ENCODE results near the gene KIR2DL4.
"Not testable (repeated sequence)": the region's sequence is repeated elsewhere in the genome, so short reads cannot be mapped to it uniquely, and the experiment has no call there.

KIR2DL4 gene

DNA sequence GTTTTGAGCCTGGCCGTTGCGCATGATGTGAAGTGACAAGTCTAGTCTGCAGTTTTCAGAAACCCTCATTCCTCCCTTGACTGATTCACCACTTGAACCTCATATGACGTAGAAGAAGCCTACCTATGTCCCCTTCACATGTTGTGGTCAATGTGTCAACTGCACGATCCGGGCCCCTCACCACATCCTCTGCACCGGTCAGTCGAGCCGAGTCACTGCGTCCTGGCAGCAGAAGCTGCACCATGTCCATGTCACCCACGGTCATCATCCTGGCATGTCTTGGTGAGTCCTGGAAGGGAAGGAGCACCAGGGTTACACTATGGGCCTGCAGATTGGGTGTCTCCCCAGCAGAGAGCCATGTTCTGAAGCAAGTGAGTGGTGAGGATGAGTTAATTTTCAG is at the start of gene KIR2DL4:
Gene KIR2DL4 (plus strand): TSS at position 201 of the 400 bp plus-strand sequence. CDS start 42 bp downstream, at position 243.
- Histone ChIP-seq H3K36me3 (ENCODE audit: control insufficient read depth, insufficient read depth, low read length) (no peaks in the 10 kb centered on the region), H3K27me3 (ENCODE audit: control insufficient read depth, insufficient read depth, low read length) (peaks cover 15% of the 10 kb centered on the region; the same call in 1 of the 2 replicates), H3K9me3 (ENCODE audit: control insufficient read depth, insufficient read depth, low read depth, low read length) (peaks cover 59% of the 10 kb centered on the region; the same call in 1 of the 2 replicates), H3K9ac (ENCODE audit: low read length) (no peak within 1 kb of the TSS), H3K4me3 (ENCODE audit: low read depth, low read length) (no peak within 1 kb of the TSS), H3K27ac (ENCODE audit: low read depth, low read length) (no peak within 1 kb of the TSS), H3K4me1 (ENCODE audit: control insufficient read depth, insufficient read depth, low read length) (no peaks in the 10 kb centered on the region)

DNA sequence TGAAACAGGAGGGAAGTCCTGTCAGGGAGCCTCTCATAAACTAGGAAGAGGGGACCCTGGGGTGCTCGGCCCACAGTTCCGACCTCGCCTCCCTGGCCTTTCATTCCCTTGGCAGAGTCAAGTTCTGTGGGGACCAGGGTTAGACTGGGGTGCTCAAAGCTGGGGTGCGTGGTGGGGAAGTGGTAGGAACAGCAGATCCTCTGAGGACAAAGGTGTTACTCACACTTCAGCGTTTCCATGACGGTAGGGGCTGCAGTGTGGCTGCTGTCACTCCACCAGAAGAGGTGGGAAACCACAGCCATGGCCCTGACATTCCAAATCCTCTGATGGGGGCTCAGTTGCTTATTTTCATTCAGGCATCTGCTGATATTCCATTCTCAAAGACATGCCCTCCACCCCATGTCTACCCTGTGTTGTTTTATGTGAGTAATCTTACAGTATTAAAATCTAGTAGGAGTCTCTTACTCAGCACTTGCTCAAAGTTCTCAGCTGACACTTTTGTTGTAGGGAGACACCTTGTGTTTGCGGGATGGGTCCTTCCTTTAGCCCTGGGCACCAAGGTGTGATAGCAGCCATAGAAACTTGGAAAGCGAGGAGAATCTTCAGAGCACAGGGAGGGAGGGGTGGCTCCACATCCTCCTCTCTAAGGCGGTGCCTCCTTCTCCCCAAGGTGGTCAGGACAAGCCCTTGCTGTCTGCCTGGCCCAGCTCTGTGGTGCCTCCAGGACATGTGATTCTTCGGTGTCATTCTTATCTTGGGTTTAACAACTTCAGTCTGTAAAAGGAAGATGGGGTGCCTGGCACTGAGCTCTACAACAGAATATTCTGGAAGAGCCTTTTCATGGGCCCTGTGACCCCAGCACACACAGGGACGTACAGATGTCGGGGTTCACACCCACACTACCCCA is 47.0 kb upstream of the KIR2DL4 start:
- peaks cover 36% of the 10 kb centered on the region; the same call in 1 of the 2 replicates for H3K9me3 ChIP-seq (ENCODE audit: control insufficient read depth, insufficient read depth, low read depth, low read length)
- not testable (repeated sequence) for H3K4me1 ChIP-seq (ENCODE audit: control insufficient read depth, insufficient read depth, low read length); H3K9ac ChIP-seq (ENCODE audit: low read length); H3K36me3 ChIP-seq (ENCODE audit: control insufficient read depth, insufficient read depth, low read length); H3K4me3 ChIP-seq (ENCODE audit: low read depth, low read length); H3K27ac ChIP-seq (ENCODE audit: low read depth, low read length); H3K27me3 ChIP-seq (ENCODE audit: control insufficient read depth, insufficient read depth, low read length)

DNA sequence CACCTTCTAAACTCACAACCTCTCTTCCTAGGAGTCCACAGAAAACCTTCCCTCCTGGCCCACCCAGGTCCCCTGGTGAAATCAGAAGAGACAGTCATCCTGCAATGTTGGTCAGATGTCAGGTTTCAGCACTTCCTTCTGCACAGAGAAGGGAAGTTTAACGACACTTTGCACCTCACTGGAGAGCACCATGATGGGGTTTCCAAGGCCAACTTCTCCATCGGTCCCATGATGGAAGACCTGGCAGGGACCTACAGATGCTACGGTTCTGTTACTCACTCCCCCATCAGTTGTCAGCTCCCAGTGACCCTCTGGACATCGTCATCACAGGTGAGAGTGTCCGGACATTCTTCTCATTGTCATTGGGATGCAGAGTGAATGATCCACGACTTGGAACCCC is 44.8 kb upstream of the KIR2DL4 start:
- not testable (repeated sequence) for H3K4me1 ChIP-seq (ENCODE audit: control insufficient read depth, insufficient read depth, low read length); H3K4me3 ChIP-seq (ENCODE audit: low read depth, low read length); H3K27ac ChIP-seq (ENCODE audit: low read depth, low read length); H3K27me3 ChIP-seq (ENCODE audit: control insufficient read depth, insufficient read depth, low read length); H3K36me3 ChIP-seq (ENCODE audit: control insufficient read depth, insufficient read depth, low read length); H3K9ac ChIP-seq (ENCODE audit: low read length)
- H3K9me3 ChIP-seq (ENCODE audit: control insufficient read depth, insufficient read depth, low read depth, low read length) = peaks cover 35% of the 10 kb centered on the region; the same call in 1 of the 2 replicates

DNA sequence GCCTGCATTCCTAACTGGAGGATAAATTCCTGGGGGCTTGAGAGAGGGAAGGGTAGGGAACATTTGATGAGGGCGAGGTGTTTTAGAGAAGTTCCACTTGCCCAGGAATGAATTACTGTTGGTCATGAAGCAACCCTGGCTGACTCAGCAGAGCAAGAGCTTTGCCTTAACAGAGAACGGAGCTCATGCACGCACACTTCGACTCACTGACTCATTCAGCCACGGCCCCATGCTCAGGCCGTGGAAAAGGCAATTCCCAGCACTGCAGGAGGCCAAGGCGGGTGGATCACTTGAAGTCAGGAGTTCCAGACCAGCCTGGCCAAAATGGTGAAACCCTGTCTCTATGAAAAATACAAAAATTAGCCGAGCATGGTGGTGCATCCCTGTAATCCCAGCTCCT is 39.2 kb upstream of the KIR2DL4 start:
- H3K27me3 ChIP-seq (ENCODE audit: control insufficient read depth, insufficient read depth, low read length); H3K4me1 ChIP-seq (ENCODE audit: control insufficient read depth, insufficient read depth, low read length); H3K27ac ChIP-seq (ENCODE audit: low read depth, low read length); H3K4me3 ChIP-seq (ENCODE audit: low read depth, low read length); H3K9ac ChIP-seq (ENCODE audit: low read length); H3K36me3 ChIP-seq (ENCODE audit: control insufficient read depth, insufficient read depth, low read length): not testable (repeated sequence)
- H3K9me3 ChIP-seq (ENCODE audit: control insufficient read depth, insufficient read depth, low read depth, low read length) = peaks cover 20% of the 10 kb centered on the region

DNA sequence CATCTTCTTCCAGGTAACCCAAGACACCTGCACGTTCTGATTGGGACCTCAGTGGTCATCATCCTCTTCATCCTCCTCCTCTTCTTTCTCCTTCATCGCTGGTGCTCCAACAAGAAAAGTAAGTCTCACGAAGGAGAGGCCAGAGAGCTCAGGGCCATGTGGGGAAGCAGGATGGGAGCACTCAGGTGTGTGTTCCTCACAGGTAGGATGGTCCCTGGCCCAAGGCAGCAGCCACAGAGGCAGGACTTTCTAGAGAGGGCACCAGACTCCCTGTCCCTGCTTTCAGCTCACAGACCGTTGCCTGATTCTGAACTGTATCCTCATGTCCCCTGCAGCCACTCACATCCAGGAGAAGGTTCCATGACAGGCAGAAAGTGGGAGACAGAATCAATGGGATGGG is 36.9 kb upstream of the KIR2DL4 start:
- not testable (repeated sequence) for H3K4me1 ChIP-seq (ENCODE audit: control insufficient read depth, insufficient read depth, low read length); H3K4me3 ChIP-seq (ENCODE audit: low read depth, low read length); H3K27me3 ChIP-seq (ENCODE audit: control insufficient read depth, insufficient read depth, low read length); H3K36me3 ChIP-seq (ENCODE audit: control insufficient read depth, insufficient read depth, low read length); H3K27ac ChIP-seq (ENCODE audit: low read depth, low read length); H3K9ac ChIP-seq (ENCODE audit: low read length)
- H3K9me3 ChIP-seq (ENCODE audit: control insufficient read depth, insufficient read depth, low read depth, low read length) = peaks cover 38% of the 10 kb centered on the region

DNA sequence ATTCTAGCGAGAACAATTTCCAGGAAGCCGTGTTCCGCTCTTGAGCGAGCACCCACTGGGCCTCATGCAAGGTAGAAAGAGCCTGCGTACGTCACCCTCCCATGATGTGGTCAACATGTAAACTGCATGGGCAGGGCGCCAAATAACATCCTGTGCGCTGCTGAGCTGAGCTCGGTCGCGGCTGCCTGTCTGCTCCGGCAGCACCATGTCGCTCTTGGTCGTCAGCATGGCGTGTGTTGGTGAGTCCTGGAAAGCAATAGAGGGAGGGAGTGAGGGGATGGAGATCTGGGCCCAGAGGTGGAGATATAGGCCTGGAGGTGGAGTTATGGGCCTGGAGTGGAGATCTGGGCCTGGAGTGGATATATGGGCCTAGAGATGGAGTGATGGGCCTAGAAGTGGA is 33.8 kb upstream of the KIR2DL4 start, which contains the start of gene KIR2DL1:
Gene KIR2DL1 (plus strand): TSS at position 148 of the 400 bp plus-strand sequence. CDS start 58 bp downstream, at position 206.
- H3K9me3 ChIP-seq (ENCODE audit: control insufficient read depth, insufficient read depth, low read depth, low read length) = peaks cover 60% of the 10 kb centered on the region
- H3K9ac ChIP-seq (ENCODE audit: low read length); H3K36me3 ChIP-seq (ENCODE audit: control insufficient read depth, insufficient read depth, low read length); H3K27me3 ChIP-seq (ENCODE audit: control insufficient read depth, insufficient read depth, low read length); H3K4me1 ChIP-seq (ENCODE audit: control insufficient read depth, insufficient read depth, low read length); H3K4me3 ChIP-seq (ENCODE audit: low read depth, low read length); H3K27ac ChIP-seq (ENCODE audit: low read depth, low read length): not testable (repeated sequence)

DNA sequence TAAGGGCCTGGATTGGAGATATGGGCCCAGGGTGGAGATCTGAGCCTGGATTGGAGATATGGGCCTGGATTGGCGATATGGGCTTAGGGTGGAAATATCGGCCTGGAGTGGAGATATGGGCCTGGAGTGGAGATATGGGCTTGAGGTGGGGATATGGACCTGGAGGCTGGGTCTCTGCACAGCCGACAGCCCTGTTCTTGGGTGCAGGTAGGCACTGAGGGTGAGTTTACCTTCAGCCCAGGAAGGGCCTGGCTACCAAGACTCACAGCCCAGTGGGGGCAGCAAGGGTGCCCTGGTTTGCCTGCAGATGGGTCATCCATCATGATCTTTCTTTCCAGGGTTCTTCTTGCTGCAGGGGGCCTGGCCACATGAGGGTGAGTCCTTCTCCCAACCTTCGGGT is 32.9 kb upstream of the KIR2DL4 start:
- peaks cover 60% of the 10 kb centered on the region; the same call in 1 of the 2 replicates for H3K9me3 ChIP-seq (ENCODE audit: control insufficient read depth, insufficient read depth, low read depth, low read length)
- not testable (repeated sequence) for H3K36me3 ChIP-seq (ENCODE audit: control insufficient read depth, insufficient read depth, low read length); H3K9ac ChIP-seq (ENCODE audit: low read length); H3K27ac ChIP-seq (ENCODE audit: low read depth, low read length); H3K27me3 ChIP-seq (ENCODE audit: control insufficient read depth, insufficient read depth, low read length); H3K4me1 ChIP-seq (ENCODE audit: control insufficient read depth, insufficient read depth, low read length); H3K4me3 ChIP-seq (ENCODE audit: low read depth, low read length)

DNA sequence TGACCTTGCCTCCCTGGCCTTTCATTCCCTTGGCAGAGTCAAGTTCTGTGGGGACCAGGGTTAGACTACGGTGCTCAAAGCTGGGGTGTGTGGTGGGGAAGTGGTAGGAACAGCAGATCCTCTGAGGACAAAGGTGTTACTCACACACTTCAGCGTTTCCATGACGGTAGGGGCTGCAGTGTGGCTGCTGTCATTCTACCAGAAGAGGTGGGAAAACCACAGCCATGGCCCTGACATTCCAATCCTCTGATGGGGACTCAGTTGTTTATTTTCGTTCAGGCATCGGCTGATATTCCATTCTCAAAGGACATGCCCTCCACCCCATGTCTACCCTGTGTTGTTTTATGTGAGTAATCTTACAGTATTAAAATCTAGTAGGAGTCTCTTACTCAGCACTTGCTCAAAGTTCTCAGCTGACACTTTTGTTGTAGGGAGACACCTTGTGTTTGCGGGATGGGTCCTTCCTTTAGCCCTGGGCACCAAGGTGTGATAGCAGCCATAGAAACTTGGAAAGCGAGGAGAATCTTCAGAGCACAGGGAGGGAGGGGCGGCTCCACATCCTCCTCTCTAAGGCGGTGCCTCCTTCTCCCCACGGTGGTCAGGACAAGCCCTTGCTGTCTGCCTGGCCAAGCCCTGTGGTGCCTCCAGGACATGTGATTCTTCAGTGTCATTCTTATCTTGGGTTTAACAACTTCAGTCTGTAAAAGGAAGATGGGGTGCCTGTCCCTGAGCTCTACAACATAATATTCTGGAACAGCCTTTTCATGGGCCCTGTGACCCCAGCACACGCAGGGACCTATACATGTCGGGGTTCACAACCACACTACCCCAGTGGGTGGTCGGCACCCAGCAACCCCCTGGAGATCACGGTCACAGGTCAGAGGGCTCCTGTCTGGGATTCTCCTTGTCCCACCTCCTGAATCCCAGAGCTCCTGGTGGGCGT is 32.1 kb upstream of the KIR2DL4 start:
- not testable (repeated sequence) for H3K27me3 ChIP-seq (ENCODE audit: control insufficient read depth, insufficient read depth, low read length); H3K36me3 ChIP-seq (ENCODE audit: control insufficient read depth, insufficient read depth, low read length); H3K9ac ChIP-seq (ENCODE audit: low read length); H3K4me3 ChIP-seq (ENCODE audit: low read depth, low read length); H3K4me1 ChIP-seq (ENCODE audit: control insufficient read depth, insufficient read depth, low read length); H3K27ac ChIP-seq (ENCODE audit: low read depth, low read length)
- peaks cover 57% of the 10 kb centered on the region; the same call in 1 of the 2 replicates for H3K9me3 ChIP-seq (ENCODE audit: control insufficient read depth, insufficient read depth, low read depth, low read length)

DNA sequence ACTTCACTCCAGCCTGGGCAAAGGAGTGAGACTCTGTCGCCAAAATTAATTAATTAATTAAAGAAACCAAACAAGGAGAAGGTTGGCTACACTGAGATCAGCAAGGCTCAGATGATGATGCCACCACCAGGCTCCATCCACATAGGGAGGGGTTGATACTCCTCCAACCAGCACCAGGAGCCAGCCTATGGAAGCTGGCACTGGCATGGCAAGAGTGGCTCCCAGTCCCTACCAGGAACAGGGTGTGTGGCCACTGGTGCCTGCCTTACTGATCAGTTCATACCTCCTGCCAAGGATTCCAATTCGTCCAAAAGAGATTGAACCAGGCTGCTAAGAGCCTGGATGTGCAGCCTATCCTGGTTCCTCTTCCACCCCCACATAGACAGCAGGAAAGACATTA is 30.7 kb upstream of the KIR2DL4 start:
- H3K36me3 ChIP-seq (ENCODE audit: control insufficient read depth, insufficient read depth, low read length); H3K9ac ChIP-seq (ENCODE audit: low read length); H3K4me1 ChIP-seq (ENCODE audit: control insufficient read depth, insufficient read depth, low read length); H3K27me3 ChIP-seq (ENCODE audit: control insufficient read depth, insufficient read depth, low read length); H3K27ac ChIP-seq (ENCODE audit: low read depth, low read length); H3K4me3 ChIP-seq (ENCODE audit: low read depth, low read length): not testable (repeated sequence)
- H3K9me3 ChIP-seq (ENCODE audit: control insufficient read depth, insufficient read depth, low read depth, low read length) = peaks cover 57% of the 10 kb centered on the region; the same call in 1 of the 2 replicates

DNA sequence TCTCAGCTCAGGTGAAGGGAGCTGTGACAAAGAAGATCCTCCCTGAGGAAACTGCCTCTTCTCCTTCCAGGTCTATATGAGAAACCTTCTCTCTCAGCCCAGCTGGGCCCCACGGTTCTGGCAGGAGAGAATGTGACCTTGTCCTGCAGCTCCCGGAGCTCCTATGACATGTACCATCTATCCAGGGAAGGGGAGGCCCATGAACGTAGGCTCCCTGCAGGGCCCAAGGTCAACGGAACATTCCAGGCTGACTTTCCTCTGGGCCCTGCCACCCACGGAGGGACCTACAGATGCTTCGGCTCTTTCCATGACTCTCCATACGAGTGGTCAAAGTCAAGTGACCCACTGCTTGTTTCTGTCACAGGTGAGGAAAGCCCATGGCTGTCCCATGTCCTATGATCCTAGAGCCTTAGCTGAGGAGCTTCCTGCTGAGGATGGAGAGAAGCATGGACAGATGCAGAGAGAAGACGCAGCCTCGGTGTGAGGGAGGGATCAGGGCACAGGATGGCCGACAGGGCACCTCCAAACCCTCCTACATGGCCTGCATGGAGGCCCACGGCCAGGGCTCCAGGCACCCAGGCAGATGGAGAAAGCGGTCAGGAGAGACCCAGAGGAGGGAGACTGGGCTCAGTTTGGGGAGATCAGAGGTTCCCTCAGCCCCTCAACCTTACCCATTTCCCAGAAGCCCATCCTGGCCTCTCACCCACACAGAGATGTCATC is 28.2 kb upstream of the KIR2DL4 start:
- H3K9ac ChIP-seq (ENCODE audit: low read length); H3K4me3 ChIP-seq (ENCODE audit: low read depth, low read length); H3K36me3 ChIP-seq (ENCODE audit: control insufficient read depth, insufficient read depth, low read length); H3K27ac ChIP-seq (ENCODE audit: low read depth, low read length); H3K4me1 ChIP-seq (ENCODE audit: control insufficient read depth, insufficient read depth, low read length): not testable (repeated sequence)
- Histone ChIP-seq H3K9me3 (ENCODE audit: control insufficient read depth, insufficient read depth, low read depth, low read length) (peaks cover 53% of the 10 kb centered on the region; the same call in 1 of the 2 replicates), H3K27me3 (ENCODE audit: control insufficient read depth, insufficient read depth, low read length) (peaks cover 10% of the 10 kb centered on the region; the same call in 1 of the 2 replicates)

Data from HUES6 (cell line).